WI38 (cell line): ENCODE data around the gene COL16A1.

ENCODE experiments used
- H3K4me3 ChIP-seq: 2 replicates; pipeline ENCODE4 v1.5.1; 2011; ENCODE audit warnings: low read depth, mild to moderate bottlenecking, control low read depth, low read length
- TF ChIP-seq, protein P1 (sequence below): IDR thresholded peaks from 2 replicates; pipeline ENCODE4 v1.5.1; 2012; ENCODE audit warnings: low read depth, mild to moderate bottlenecking, control low read depth, low read length

COL16A1 gene

DNA sequence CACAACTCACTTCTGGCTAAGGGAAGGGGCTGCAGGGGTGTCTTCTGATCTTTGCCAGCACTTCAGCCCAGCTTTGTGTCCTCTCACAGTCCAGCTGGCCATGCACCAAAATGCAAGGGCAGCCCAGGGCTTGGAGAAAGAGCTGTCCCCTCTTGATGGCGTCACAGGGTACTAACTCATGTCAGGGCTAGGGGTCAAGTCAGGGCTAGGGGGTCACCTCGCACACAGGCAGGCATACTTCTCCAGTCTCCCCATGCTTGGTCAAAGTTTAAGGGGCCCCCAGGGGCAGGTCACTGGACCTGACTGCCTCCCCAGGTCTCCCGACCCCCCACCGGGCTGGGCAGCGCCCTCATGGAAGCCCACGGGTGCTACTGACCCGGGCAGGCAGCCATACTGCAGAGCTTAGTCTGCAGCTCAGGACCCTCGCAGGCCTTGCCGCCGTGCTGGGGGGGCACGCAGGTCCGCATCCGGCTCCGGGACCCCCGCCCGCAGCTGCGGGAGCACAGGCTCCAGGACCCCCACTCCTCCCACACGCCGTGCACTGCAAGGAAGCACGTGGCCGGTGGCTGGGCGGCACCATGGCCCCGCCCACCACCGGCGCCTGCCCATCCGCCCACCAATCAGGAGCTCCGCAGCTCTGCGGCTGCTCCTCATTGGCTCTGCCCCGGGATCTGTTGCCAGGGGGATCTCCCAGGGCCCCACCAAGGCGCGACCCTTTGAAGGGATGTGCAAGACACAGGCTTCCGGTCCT is 38.8 kb upstream of the COL16A1 start:
- H3K4me3 ChIP-seq: no peak overlapping the region
- TF ChIP-seq, protein P1, sequence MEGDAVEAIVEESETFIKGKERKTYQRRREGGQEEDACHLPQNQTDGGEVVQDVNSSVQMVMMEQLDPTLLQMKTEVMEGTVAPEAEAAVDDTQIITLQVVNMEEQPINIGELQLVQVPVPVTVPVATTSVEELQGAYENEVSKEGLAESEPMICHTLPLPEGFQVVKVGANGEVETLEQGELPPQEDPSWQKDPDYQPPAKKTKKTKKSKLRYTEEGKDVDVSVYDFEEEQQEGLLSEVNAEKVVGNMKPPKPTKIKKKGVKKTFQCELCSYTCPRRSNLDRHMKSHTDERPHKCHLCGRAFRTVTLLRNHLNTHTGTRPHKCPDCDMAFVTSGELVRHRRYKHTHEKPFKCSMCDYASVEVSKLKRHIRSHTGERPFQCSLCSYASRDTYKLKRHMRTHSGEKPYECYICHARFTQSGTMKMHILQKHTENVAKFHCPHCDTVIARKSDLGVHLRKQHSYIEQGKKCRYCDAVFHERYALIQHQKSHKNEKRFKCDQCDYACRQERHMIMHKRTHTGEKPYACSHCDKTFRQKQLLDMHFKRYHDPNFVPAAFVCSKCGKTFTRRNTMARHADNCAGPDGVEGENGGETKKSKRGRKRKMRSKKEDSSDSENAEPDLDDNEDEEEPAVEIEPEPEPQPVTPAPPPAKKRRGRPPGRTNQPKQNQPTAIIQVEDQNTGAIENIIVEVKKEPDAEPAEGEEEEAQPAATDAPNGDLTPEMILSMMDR: no peak

DNA sequence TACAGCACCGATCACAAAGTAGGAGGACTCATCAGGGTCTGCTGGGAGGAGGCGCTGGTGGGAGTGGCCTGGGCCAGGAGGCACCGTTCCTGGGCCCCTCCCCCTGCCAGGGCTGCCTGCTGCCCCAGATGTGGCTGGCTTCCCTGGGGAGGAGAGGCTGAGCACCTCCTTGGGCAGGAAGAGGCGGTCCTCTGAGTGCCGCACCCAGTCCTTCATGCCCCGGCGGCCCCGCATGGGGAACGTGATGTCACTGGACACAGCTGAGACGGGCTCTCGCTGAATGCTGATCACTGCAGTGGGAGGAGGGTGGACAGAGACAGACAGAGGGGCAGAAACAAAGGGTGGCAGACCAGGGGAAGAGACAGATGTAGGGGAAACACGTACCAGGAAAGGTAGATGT is 35.5 kb upstream of the COL16A1 start:
- no peak overlapping the region for H3K4me3 ChIP-seq
- TF ChIP-seq, protein P1: no peak

DNA sequence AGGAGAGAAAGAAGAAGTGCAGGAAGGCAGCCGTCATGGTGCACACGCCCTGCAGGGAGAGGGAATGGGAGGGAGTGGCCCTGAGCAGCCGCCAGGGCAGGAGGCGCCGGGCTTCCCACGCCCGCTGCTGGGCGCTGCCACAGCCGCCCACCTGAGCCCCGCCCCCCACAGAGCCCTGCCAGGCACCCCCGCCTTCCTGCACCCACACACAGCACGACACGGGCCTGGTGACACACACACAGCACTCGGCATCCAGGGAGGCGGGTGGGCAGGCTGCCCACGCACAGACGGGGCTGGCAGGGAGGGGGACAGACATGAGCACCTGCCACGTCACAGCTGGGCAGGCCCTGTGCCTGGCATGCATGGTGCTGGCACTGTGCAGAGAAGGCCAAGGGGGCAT is 32.9 kb upstream of the COL16A1 start:
- H3K4me3 ChIP-seq: no peak overlapping the region
- TF ChIP-seq, protein P1: no peak

DNA sequence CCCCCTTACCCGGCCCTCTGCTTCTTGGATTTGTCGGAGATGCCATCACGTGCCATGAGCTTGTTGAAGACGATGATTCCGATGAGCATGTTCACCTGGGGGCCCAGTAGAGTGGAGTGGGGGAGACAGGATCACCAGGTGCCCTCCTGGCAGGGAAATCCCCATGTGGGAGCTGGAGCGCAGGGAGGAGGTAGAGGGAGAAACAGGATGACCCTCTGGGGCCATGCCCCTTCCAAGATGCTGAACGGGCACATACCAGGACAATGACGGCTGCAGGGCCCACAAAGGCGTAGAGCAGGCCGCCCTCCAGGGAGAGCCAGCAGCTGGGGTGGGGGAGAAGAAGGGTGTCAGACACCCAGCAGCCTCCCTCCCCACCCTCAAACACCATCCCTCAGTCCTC is 31.8 kb upstream of the COL16A1 start:
- no peak overlapping the region for H3K4me3 ChIP-seq
- TF ChIP-seq, protein P1: no peak

DNA sequence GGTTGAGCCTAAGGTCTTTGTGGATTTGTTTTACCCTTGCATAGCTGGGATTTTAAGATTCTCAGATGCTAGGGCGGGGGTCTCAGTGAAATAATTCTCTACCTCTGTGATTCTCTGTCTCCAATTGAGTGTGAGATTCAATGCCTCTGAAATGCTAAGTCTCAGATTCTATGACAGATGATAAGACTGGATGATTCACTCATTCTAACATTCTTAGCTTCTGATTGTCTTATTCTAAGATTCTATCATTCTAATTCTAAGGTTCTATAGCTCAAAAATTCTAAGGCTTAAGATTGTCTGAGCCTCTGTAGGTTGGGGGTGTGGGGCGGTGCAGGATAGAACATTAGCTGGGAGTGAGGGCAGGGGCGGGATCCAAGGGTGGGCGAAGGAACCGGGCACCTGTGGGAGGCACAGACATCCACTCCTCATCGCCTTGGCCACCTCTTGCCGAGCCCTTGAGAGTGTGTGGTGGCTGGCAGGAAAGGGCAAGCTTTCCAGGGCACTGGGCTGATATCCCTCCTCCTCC is 30.8 kb upstream of the COL16A1 start:
- TF ChIP-seq, protein P1: no peak

DNA sequence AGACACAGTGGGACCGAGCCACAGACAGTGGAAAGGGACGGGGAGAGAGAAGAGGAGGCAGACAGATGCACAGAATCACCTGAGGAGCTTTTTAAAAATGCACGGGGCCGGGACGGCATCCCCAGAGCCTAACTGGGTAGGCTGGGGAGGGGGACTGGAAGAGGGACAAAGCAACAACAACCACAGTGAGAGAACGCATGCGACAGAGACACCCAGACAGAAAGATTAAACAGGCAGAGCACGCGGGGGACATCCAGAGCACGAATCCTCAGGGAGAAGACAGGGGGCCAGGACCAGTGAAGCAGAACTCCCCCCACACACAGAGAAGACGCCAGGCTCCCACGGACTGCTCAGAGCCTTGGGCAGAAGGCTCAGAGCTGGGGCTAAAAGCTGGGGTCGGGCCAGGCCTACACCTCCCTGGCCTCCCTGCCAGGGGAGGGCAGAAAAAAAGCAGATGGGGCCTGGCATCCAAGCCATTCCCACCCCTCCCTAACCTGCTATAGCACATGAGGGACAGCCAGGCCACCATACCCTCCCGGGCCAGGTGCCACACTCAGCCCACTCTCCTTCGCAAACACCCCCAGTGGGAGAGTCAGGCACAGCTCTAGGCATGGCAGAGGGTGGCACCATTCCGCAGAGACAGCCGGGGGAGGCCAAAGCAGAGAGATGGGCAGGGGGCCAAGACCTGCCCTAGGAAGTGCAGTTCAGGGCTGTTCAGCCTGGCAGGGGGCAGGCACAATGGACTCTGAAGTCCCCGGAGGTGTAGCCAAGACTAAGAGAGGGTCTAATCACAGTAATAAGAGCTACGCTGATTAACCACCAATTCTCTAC is 29.8 kb upstream of the COL16A1 start:
- TF ChIP-seq, protein P1: no peak
- no peak overlapping the region for H3K4me3 ChIP-seq

More for the DNA sequence above, 30.8 kb upstream of the COL16A1 start:
- no peak overlapping the region for H3K4me3 ChIP-seq
